ENCODE data around the gene PCDHA1. TPM values are rescaled to one million over a fixed set of nuclear protein-coding genes. Genes with fewer than 3 reads are reported as not detected.
A peak's percentile ranks its signal among the peaks of the same experiment; 100 is the strongest.

PCDHA1 gene
- polyA plus RNA-seq, 1 of the 3 experiments (the other 2 are of a cell fraction) = 0.16 TPM

DNA sequence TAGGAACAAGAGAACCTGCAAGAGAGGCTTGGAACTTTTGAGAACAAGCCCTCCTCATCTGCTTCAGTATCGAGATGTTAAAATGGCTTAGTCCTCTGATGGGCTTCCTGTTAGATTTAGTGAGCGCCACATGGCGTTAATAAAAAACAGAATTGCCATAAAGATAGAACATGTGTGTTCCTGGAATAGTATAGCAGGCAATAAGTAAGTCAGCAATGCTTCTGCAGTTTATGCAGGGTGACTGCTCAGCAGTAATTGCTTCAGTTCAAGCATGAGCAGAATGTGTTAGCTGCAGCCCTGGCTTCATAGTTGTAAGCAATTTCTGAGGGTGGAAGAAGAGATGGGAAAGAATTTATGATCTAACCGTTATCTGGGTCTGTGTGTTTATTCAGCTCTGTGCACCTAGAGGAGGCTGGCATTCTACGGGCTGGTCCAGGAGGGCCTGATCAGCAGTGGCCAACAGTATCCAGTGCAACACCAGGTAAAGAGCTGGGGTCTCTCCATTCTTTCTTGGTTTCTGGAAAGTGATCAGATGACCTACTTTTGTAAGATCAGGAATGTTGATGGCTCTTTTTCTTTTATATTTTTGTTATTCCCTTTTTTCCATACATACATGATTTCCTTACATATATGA is 196.3 kb downstream of the PCDHA1 start (continued):
- TF ChIP-seq, protein P1, sequence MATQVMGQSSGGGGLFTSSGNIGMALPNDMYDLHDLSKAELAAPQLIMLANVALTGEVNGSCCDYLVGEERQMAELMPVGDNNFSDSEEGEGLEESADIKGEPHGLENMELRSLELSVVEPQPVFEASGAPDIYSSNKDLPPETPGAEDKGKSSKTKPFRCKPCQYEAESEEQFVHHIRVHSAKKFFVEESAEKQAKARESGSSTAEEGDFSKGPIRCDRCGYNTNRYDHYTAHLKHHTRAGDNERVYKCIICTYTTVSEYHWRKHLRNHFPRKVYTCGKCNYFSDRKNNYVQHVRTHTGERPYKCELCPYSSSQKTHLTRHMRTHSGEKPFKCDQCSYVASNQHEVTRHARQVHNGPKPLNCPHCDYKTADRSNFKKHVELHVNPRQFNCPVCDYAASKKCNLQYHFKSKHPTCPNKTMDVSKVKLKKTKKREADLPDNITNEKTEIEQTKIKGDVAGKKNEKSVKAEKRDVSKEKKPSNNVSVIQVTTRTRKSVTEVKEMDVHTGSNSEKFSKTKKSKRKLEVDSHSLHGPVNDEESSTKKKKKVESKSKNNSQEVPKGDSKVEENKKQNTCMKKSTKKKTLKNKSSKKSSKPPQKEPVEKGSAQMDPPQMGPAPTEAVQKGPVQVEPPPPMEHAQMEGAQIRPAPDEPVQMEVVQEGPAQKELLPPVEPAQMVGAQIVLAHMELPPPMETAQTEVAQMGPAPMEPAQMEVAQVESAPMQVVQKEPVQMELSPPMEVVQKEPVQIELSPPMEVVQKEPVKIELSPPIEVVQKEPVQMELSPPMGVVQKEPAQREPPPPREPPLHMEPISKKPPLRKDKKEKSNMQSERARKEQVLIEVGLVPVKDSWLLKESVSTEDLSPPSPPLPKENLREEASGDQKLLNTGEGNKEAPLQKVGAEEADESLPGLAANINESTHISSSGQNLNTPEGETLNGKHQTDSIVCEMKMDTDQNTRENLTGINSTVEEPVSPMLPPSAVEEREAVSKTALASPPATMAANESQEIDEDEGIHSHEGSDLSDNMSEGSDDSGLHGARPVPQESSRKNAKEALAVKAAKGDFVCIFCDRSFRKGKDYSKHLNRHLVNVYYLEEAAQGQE (IDR thresholded peaks at IDR 0.05; ENCODE audit: low read depth, low read length) = no peak
- TF ChIP-seq GATA2 (CRISPR knock-in tag; IDR thresholded peaks at IDR 0.05) (peak; percentile 46; the same call in 1 of the 2 replicates), FOXM1 (IDR thresholded peaks at IDR 0.05; ENCODE audit: low read depth) (no peak), SIN3A (IDR thresholded peaks at IDR 0.05; ENCODE audit: borderline replicate concordance, low read depth, low read length) (no peak), POLR2AphosphoS5 (IDR thresholded peaks at IDR 0.05; ENCODE audit: low read depth, low read length) (no peak)
- TF ChIP-seq, protein P2, sequence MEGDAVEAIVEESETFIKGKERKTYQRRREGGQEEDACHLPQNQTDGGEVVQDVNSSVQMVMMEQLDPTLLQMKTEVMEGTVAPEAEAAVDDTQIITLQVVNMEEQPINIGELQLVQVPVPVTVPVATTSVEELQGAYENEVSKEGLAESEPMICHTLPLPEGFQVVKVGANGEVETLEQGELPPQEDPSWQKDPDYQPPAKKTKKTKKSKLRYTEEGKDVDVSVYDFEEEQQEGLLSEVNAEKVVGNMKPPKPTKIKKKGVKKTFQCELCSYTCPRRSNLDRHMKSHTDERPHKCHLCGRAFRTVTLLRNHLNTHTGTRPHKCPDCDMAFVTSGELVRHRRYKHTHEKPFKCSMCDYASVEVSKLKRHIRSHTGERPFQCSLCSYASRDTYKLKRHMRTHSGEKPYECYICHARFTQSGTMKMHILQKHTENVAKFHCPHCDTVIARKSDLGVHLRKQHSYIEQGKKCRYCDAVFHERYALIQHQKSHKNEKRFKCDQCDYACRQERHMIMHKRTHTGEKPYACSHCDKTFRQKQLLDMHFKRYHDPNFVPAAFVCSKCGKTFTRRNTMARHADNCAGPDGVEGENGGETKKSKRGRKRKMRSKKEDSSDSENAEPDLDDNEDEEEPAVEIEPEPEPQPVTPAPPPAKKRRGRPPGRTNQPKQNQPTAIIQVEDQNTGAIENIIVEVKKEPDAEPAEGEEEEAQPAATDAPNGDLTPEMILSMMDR (IDR thresholded peaks at IDR 0.05) = no peak
- TF ChIP-seq, protein P3, sequence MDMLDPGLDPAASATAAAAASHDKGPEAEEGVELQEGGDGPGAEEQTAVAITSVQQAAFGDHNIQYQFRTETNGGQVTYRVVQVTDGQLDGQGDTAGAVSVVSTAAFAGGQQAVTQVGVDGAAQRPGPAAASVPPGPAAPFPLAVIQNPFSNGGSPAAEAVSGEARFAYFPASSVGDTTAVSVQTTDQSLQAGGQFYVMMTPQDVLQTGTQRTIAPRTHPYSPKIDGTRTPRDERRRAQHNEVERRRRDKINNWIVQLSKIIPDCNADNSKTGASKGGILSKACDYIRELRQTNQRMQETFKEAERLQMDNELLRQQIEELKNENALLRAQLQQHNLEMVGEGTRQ (IDR thresholded peaks at IDR 0.05; ENCODE audit: borderline replicate concordance, low read depth, low read length) = no peak

DNA sequence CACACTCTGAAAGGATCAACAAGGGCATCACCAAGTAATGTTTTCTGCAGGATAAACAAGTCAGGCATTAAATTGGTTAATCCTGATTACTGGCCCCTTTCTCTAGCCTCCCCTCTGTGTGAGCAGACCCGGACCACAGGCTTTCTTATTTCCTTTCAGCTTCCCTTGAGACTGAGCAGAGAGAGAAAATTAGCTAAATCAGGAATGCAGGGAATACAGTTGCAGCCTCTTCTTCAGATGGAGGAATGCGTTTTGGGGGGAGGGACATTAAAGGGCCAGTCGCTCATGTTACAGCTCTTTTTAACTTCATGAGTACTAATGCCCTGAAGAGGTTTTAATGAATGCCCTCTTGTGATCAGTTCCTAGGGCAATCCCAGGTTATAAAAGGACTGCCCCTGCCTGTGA is 200.2 kb downstream of the PCDHA1 start:
- peaks cover 0 to 22% of the 10 kb centered on the region in 2 experiments; a peak in 3 of 4 replicates for H3K4me1 ChIP-seq (ENCODE audit: control insufficient read depth in 1 of 2, insufficient read depth in 2 of 2, low read depth in 1 of 2, low read length in 1 of 2)
- H3K4me3 ChIP-seq (ENCODE audit: low read depth in 2 of 2, low read length in 1 of 2) = no peak overlapping the region
- H3K9ac ChIP-seq = no peak overlapping the region
- no peaks in the 10 kb centered on the region for H3K9me2 ChIP-seq
- no peak for DNase-seq
- H3F3A ChIP-seq (replicated peaks; ENCODE audit: insufficient read depth) = no peaks in the 10 kb centered on the region
- H4K20me1 ChIP-seq (ENCODE audit: insufficient read depth) = no peaks in the 10 kb centered on the region
- ChIA-PET POLR2A (interaction anchor here (1.0 to 1.9 kb wide), 3 partner anchors 16 to 54 kb away, joined by 4 to 6 read pairs (median 4); partner anchors contain the start of gene PCDHAC2), CTCF (interaction anchor here (0.8 to 1.5 kb wide), 5 partner anchors 13 to 145 kb away, joined by 3 to 7 read pairs (median 3); partner anchors contain the start of genes PCDHAC1 and PCDHAC2)
- no peaks in the 10 kb centered on the region for H3K79me2 ChIP-seq (ENCODE audit: insufficient read depth)
- H2AFZ ChIP-seq (ENCODE audit: low read depth) = no peak overlapping the region
- H3K9me3 ChIP-seq = no peaks in the 10 kb centered on the region
- peaks cover 0 to 2% of the 10 kb centered on the region in 2 experiments for H3K36me3 ChIP-seq (replicated peaks in 1 of 2; ENCODE audit: control insufficient read depth in 1 of 2, insufficient read depth in 2 of 2, low read length in 1 of 2)
- peak overlapping the region in 1 of 2 experiments; percentile 26; a peak in 1 of 4 replicates for H3K27ac ChIP-seq (ENCODE audit: low read depth in 2 of 2, low read length in 1 of 2)
- H3K4me2 ChIP-seq = no peak overlapping the region
- 32% methylated on average over 3 of the region's 3 CpGs for WGBS (ENCODE audit: low lambda C conversion rate)
- H3K27me3 ChIP-seq (ENCODE audit: insufficient read depth) = no peaks in the 10 kb centered on the region
- TF ChIP-seq, protein P4, sequence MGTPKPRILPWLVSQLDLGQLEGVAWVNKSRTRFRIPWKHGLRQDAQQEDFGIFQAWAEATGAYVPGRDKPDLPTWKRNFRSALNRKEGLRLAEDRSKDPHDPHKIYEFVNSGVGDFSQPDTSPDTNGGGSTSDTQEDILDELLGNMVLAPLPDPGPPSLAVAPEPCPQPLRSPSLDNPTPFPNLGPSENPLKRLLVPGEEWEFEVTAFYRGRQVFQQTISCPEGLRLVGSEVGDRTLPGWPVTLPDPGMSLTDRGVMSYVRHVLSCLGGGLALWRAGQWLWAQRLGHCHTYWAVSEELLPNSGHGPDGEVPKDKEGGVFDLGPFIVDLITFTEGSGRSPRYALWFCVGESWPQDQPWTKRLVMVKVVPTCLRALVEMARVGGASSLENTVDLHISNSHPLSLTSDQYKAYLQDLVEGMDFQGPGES (IDR thresholded peaks at IDR 0.05; ENCODE audit: low read depth, low read length) = no peak
- no peak for TF ChIP-seq MEF2A (IDR thresholded peaks at IDR 0.05; ENCODE audit: borderline replicate concordance, low read depth)
- TF ChIP-seq MXI1 (IDR thresholded peaks at IDR 0.05; ENCODE audit: low read depth, low read length) = no peak
- TF ChIP-seq NFIC (IDR thresholded peaks at IDR 0.05; ENCODE audit: borderline replicate concordance) = no peak
- no peak for TF ChIP-seq EZH2phosphoT487 (IDR thresholded peaks at IDR 0.05; ENCODE audit: borderline replicate concordance, low read depth)
- TF ChIP-seq FOXJ3 (CRISPR knock-in tag; IDR thresholded peaks at IDR 0.05) = no peak
- TF ChIP-seq RFX5 (IDR thresholded peaks at IDR 0.05; ENCODE audit: low read length) = no peak
- TF ChIP-seq, protein P3 (IDR thresholded peaks at IDR 0.05; ENCODE audit: borderline replicate concordance, low read depth, low read length) = no peak
- TF ChIP-seq, protein P1 (IDR thresholded peaks at IDR 0.05; ENCODE audit: low read depth, low read length) = no peak
